HepG2 (cell line): ENCODE results near the gene C19orf38. TPM values are rescaled to one million over a fixed set of nuclear protein-coding genes. Genes with fewer than 3 reads are reported as not detected.

Experiments used
- ATAC-seq: fragments of 200-7000 bp; cut with Tn5 transposase; 3 replicates; pipeline ENCODE4 v1.9.1; 2020; ENCODE audit warnings: mild to moderate bottlenecking, moderate library complexity
- BruUV-seq: library from RNA; stranded (reverse); fragments of 400-500 nt; replicated peaks from 2 replicates; lab custom pipeline; 2021; lab: Mats Ljungman, UMichigan
- CTCF ChIA-PET: fragments of 300-600 bp; formaldehyde crosslinking; extraction: SDS; loops from one replicate; lab custom pipeline; 2021; ENCODE audit warnings: low total read pairs, inconsistent platforms, low intra/inter-chr PET ratio; lab: Yijun Ruan, JAX
- POLR2A ChIA-PET: fragments of 350-600 bp; sonication (Branson Sonifier 250); formaldehyde crosslinking; loops from one replicate; lab custom pipeline; 2020; ENCODE audit warnings: antibody characterized with exemption, inconsistent platforms; lab: Yijun Ruan, JAX
- DNase-seq: peaks from one replicate; pipeline ENCODE4 v3.0.0-alpha.2; 2015; ENCODE audit warnings: low spot score
- FAIRE-seq: peaks from 3 replicates; lab custom pipeline; 2011; peaks lifted over from hg19 to GRCh38; lab: Jason Lieb, UNC
- H2AFZ ChIP-seq: one replicate; pipeline ENCODE4 v1.6.1; 2011; ENCODE audit warnings: low read length, inconsistent platforms
- H3K27ac ChIP-seq: fragments of 300-600 bp; 3 replicates; pipeline ENCODE4 v1.8.0; 2011; ENCODE audit warnings: mixed run types, mild to moderate bottlenecking, mixed read lengths, low read length, inconsistent platforms; ENCODE audit not compliant: insufficient read depth; ENCODE audit errors: extremely low read length
- H3K27me3 ChIP-seq, 2 experiments: fragments of 200-600 bp in 1 of 2; 2 replicates in 1 of 2; 3 replicates in 1 of 2; pipeline versions ENCODE4 v1.6.0 to v1.8.0; 2011; ENCODE audit warnings: low read length in 2 of 2, mild to moderate bottlenecking in 2 of 2, moderate library complexity in 2 of 2, inconsistent platforms in 1 of 2; ENCODE audit not compliant: insufficient read depth in 2 of 2, control insufficient read depth in 1 of 2
- H3K36me3 ChIP-seq, 2 experiments: fragments of 200-600 bp in 1 of 2; replicated peaks in 1 of 2; 2 replicates in 1 of 2; 3 replicates in 1 of 2; pipeline versions ENCODE4 v1.5.1 to v1.8.0; 2011; ENCODE audit warnings: low read length in 2 of 2, inconsistent platforms in 1 of 2; ENCODE audit not compliant: insufficient read depth in 2 of 2, control insufficient read depth in 1 of 2
- H3K4me1 ChIP-seq: 2 replicates; pipeline ENCODE4 v1.5.1; 2012; ENCODE audit warnings: low read length, inconsistent platforms; ENCODE audit not compliant: insufficient read depth
- H3K4me2 ChIP-seq: 2 replicates; pipeline ENCODE4 v1.6.0; 2011; ENCODE audit warnings: low read depth, low read length, inconsistent platforms
- H3K4me3 ChIP-seq, 3 experiments: fragments of 200-600 bp in 1 of 3; sonication (generic), shearing (Covaris generic) in 1 of 3; replicated peaks in 1 of 3; 2 replicates each; pipeline ENCODE4 v1.5.1; 2011 to 2016; ENCODE audit warnings: low read length in 3 of 3, inconsistent platforms in 2 of 3, low read depth in 2 of 3, mild to moderate bottlenecking in 2 of 3, control low read depth in 1 of 3, mixed read lengths in 1 of 3; ENCODE audit not compliant: insufficient read depth in 1 of 3
- H3K79me2 ChIP-seq: one replicate; pipeline ENCODE4 v1.6.1; 2011; ENCODE audit warnings: low read length, inconsistent platforms; ENCODE audit not compliant: insufficient read depth
- H3K9ac ChIP-seq: 2 replicates; pipeline ENCODE4 v1.6.0; 2011; ENCODE audit warnings: mild to moderate bottlenecking, low read depth, low read length, inconsistent platforms; ENCODE audit not compliant: insufficient read depth
- H3K9me3 ChIP-seq: 2 replicates; pipeline ENCODE4 v1.5.1; 2012; ENCODE audit warnings: mild to moderate bottlenecking, low read length
- H4K20me1 ChIP-seq: 2 replicates; pipeline ENCODE4 v1.6.0; 2011; ENCODE audit warnings: inconsistent platforms, mild to moderate bottlenecking, low read length, moderate library complexity; ENCODE audit not compliant: insufficient read depth
- BRD4 ChIP-seq: sonication (generic); formaldehyde crosslinking; IDR thresholded peaks from 2 replicates; pipeline ENCODE4 v1.4.0; 2020; ENCODE audit warnings: missing genetic modification reagents
- GFI1 ChIP-seq: sonication (generic); formaldehyde crosslinking; IDR thresholded peaks from 2 replicates; pipeline ENCODE4 v1.5.0; 2020; ENCODE audit warnings: missing genetic modification reagents, mild to moderate bottlenecking, borderline replicate concordance
- GPN1 ChIP-seq: sonication (generic); formaldehyde crosslinking; IDR thresholded peaks from 2 replicates; pipeline ENCODE4 v1.5.1; 2020; ENCODE audit warnings: missing genetic modification reagents, borderline replicate concordance
- HMG20B ChIP-seq: conservative IDR thresholded peaks from 2 replicates; pipeline ENCODE4 v1.6.1; 2016; ENCODE audit warnings: missing genetic modification reagents, missing compliant biosample characterization
- HNRNPK ChIP-seq: fragments of 200-400 bp; formaldehyde crosslinking; IDR thresholded peaks from 2 replicates; pipeline ENCODE4 v1.6.1; 2018; ENCODE audit warnings: low read length, low read depth, moderate library complexity, mild to moderate bottlenecking; ENCODE audit not compliant: poor library complexity, severe bottlenecking
- KDM5A ChIP-seq: fragments of 200-600 bp; sonication (generic); IDR thresholded peaks from 2 replicates; pipeline ENCODE4 v1.7.0; 2018; ENCODE audit warnings: antibody characterized with exemption, mild to moderate bottlenecking, low read length, borderline replicate concordance
- NFE2L2 ChIP-seq: fragments of 150-350 bp; IDR thresholded peaks from 2 replicates; pipeline ENCODE4 v1.6.1; 2014; ENCODE audit warnings: low read length
- NFKBIZ ChIP-seq: IDR thresholded peaks from 2 replicates; pipeline ENCODE4 v1.6.1; 2018; ENCODE audit warnings: missing genetic modification reagents, missing compliant biosample characterization
- NKX3-1 ChIP-seq: sonication (generic); formaldehyde crosslinking; IDR thresholded peaks from 2 replicates; pipeline ENCODE4 v1.5.0; 2020; ENCODE audit warnings: missing genetic modification reagents
- NRL ChIP-seq: sonication (generic); formaldehyde crosslinking; IDR thresholded peaks from 2 replicates; pipeline ENCODE4 v1.5.0; 2020; ENCODE audit warnings: missing genetic modification reagents, mild to moderate bottlenecking, moderate library complexity, borderline replicate concordance
- PRMT3 ChIP-seq: sonication (generic); formaldehyde crosslinking; IDR thresholded peaks from 2 replicates; pipeline ENCODE4 v1.8.1; 2022; ENCODE audit warnings: low read depth, mild to moderate bottlenecking, moderate library complexity, missing genetic modification reagents, borderline replicate concordance
- SKI ChIP-seq: fragments of 450-650 bp; IDR thresholded peaks from one replicate; pipeline ENCODE4 v1.6.1; 2018; ENCODE audit warnings: mild to moderate bottlenecking; ENCODE audit not compliant: partially characterized antibody
- SPEN ChIP-seq: sonication (generic); formaldehyde crosslinking; IDR thresholded peaks from 2 replicates; pipeline ENCODE4 v1.5.1; 2020; ENCODE audit warnings: low read depth, mild to moderate bottlenecking, missing genetic modification reagents
- STAG1 ChIP-seq: sonication (generic); formaldehyde crosslinking; IDR thresholded peaks from 2 replicates; pipeline ENCODE4 v1.4.0; 2020; ENCODE audit warnings: missing genetic modification reagents
- ZNF136 ChIP-seq: sonication (generic); formaldehyde crosslinking; IDR thresholded peaks from 2 replicates; pipeline ENCODE4 v1.8.1; 2022; ENCODE audit warnings: low read depth, mild to moderate bottlenecking, moderate library complexity, missing genetic modification reagents
- ZNF44 ChIP-seq: sonication (generic); formaldehyde crosslinking; IDR thresholded peaks from 2 replicates; pipeline ENCODE4 v1.5.1; 2020; ENCODE audit warnings: mild to moderate bottlenecking, missing genetic modification reagents
- ZNF460 ChIP-seq: sonication (generic); formaldehyde crosslinking; IDR thresholded peaks from 2 replicates; pipeline ENCODE4 v1.5.1; 2020; ENCODE audit warnings: missing genetic modification reagents, mild to moderate bottlenecking, borderline replicate concordance
- ZNF572 ChIP-seq: sonication (generic); formaldehyde crosslinking; IDR thresholded peaks from 2 replicates; pipeline ENCODE4 v1.5.1; 2020; ENCODE audit warnings: mild to moderate bottlenecking, missing genetic modification reagents
- WGBS: methylation state at CpG from one replicate; pipeline ENCODE4 v1.1.6; 2017; ENCODE audit warnings: low lambda C conversion rate; 5-methylcytosine and 5-hydroxymethylcytosine counted together
- in situ Hi-C: cut with HindIII; loops from 2 replicates; pipeline ENCODE4 v1.10.0; 2017; ENCODE audit warnings: low pct_unique_long_range_greater_than_20kb; ENCODE audit not compliant: extremely low pct_ligation_motif_present
- intact Hi-C: fragments of 100-400 bp; cut with micrococcal nuclease; formaldehyde crosslinking; loops from one replicate; pipeline ENCODE4 v1.10.0; 2022; ENCODE audit not compliant: unreplicated experiment
- polyA plus RNA-seq, 8 experiments: library from polyadenylated mRNA; depleted of rRNA in 3 of 8; stranded (reverse) in 7 of 8; unstranded in 1 of 8; fragments of >200 nt; fragmentation: Illumina TruSeq in 4 of 8; extraction: Trizol in 4 of 8; gene quantifications; 2 replicates each; pipeline versions ENCODE4 v1.2.1 to v1.2.3, GENCODE V29; 2011 to 2016; ENCODE audit warnings: low read depth in 4 of 8, missing spikeins in 1 of 8, mixed read lengths in 1 of 8; ENCODE audit not compliant: insufficient read depth in 1 of 8
- total RNA-seq, 5 experiments: library from RNA; depleted of rRNA; stranded (reverse); fragments of >200 nt; fragmentation: Illumina TruSeq; extraction: Trizol; gene quantifications; 2 replicates each; pipeline ENCODE4 v1.2.3, GENCODE V29; 2016; ENCODE audit warnings: low read depth in 1 of 5
- TF ChIP-seq, protein P1 (sequence below): sonication (generic); IDR thresholded peaks from 2 replicates; pipeline ENCODE4 v1.6.1; 2016; ENCODE audit warnings: low read depth, borderline replicate concordance
- TF ChIP-seq, protein P2 (sequence below): sonication (generic); formaldehyde crosslinking; IDR thresholded peaks from 2 replicates; pipeline ENCODE4 v1.8.0; 2023; ENCODE audit warnings: mild to moderate bottlenecking, missing genetic modification reagents
- TF ChIP-seq, protein P3 (sequence below): sonication (generic); formaldehyde crosslinking; IDR thresholded peaks from 2 replicates; pipeline ENCODE4 v1.8.0; 2022; ENCODE audit warnings: mild to moderate bottlenecking, missing genetic modification reagents

Gene C19orf38
- total and polyA plus RNA-seq, 2 of the 13 experiments (the other 11 are each of a cell fraction or from before 2014, with no cell fraction given), result 0.11 TPM; not detected in 1

DNA sequence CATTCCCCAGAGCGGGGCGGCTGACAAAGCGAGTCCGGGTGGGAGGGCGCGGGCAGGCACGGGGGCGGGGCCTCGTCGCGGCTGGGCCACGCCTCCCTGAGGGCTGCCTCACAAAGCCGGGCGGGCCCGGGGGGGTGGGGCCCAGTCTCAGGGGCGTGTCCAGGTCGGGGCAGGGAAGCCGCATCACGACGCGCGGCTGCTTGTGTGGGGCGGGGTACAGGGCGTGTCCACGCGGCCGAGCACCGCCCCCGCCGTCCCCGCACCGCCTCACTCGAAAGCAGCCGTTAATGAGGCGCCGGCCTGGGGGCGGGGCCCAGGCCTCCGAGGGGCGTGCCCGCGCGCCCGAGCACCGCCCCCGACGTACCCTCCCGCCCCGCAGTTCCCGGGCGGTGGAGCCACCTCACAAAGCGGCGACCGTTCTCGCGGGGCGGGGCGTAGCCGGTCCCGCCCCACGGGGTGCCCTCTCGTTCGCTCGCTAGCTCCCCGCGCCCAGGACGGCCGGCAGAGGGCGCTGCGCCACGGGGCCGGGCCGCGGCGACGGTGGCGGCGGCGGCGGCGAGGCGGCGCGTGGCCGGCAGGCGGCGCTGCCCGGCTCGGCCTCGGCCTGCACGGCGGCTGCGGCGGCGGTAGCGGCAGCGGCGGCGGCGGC lies 22.9 kb downstream of the C19orf38 start, which contains the start of gene CARM1:
Gene CARM1, plus strand, starts transcription at position 599 of the 649 bp plus-strand sequence. CDS start 150 bp downstream, outside the sequence.
- CTCF ChIA-PET, result no interaction called here
- Histone ChIP-seq H3K4me1 (peaks cover 54% of the 10 kb centered on the region), H2AFZ (peak within 1 kb of the TSS; percentile 12), H3K27me3 (no peaks in the 10 kb centered on the region), H3K4me2 (peak within 1 kb of the TSS; percentile 95), H3K79me2 (peaks cover 33% of the 10 kb centered on the region), H3K36me3 (no peaks in the 10 kb centered on the region), H3K4me3 (peak within 1 kb of the TSS; percentile 85 to 96 (median 87)), H3K9me3 (no peaks in the 10 kb centered on the region), H4K20me1 (no peaks in the 10 kb centered on the region), H3K9ac (peak within 1 kb of the TSS; percentile 82), H3K27ac (peak within 1 kb of the TSS; percentile 60)
- intact Hi-C loops, result loop anchor here (10.0 kb wide), 1 partner anchor 54 kb away; the partner anchor contains the start of genes TIMM29 and YIPF2
- 0% methylated on average over 2 of the region's 99 CpGs for WGBS
- ATAC-seq (peak; percentile 81), FAIRE-seq (peak; percentile 54), DNase-seq (peak; percentile 92)
- in situ Hi-C loops, result no loop called here
- BruUV-seq, result no TSS peak
- POLR2A ChIA-PET, result interaction anchor here (0.7 to 2.4 kb wide), 2 partner anchors 35 to 298 kb away, joined by 4 to 7 read pairs; partner anchors contain the start of gene TMED1
- TF ChIP-seq ZNF44 (CRISPR knock-in tag) (no peak), STAG1 (CRISPR knock-in tag) (peak; percentile 47), SKI (peak; percentile 22), KDM5A (no peak), SPEN (CRISPR knock-in tag) (peak; percentile 55), BRD4 (no peak), PRMT3 (no peak), NFE2L2 (no peak), NKX3-1 (no peak), NRL (no peak), GPN1 (no peak), ZNF460 (CRISPR knock-in tag) (no peak), GFI1 (CRISPR knock-in tag) (no peak), HNRNPK (peak; percentile 76), HMG20B (CRISPR knock-in tag) (no peak), ZNF572 (no peak), ZNF136 (no peak), NFKBIZ (CRISPR knock-in tag) (no peak)
- TF ChIP-seq, protein P1, sequence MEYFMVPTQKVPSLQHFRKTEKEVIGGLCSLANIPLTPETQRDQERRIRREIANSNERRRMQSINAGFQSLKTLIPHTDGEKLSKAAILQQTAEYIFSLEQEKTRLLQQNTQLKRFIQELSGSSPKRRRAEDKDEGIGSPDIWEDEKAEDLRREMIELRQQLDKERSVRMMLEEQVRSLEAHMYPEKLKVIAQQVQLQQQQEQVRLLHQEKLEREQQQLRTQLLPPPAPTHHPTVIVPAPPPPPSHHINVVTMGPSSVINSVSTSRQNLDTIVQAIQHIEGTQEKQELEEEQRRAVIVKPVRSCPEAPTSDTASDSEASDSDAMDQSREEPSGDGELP, result no peak
- TF ChIP-seq, protein P2, sequence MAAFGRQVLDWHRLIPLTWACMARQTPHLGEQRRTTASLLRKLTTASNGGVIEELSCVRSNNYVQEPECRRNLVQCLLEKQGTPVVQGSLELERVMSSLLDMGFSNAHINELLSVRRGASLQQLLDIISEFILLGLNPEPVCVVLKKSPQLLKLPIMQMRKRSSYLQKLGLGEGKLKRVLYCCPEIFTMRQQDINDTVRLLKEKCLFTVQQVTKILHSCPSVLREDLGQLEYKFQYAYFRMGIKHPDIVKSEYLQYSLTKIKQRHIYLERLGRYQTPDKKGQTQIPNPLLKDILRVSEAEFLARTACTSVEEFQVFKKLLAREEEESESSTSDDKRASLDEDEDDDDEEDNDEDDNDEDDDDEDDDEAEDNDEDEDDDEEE (CRISPR knock-in tag), result no peak
- TF ChIP-seq, protein P3, sequence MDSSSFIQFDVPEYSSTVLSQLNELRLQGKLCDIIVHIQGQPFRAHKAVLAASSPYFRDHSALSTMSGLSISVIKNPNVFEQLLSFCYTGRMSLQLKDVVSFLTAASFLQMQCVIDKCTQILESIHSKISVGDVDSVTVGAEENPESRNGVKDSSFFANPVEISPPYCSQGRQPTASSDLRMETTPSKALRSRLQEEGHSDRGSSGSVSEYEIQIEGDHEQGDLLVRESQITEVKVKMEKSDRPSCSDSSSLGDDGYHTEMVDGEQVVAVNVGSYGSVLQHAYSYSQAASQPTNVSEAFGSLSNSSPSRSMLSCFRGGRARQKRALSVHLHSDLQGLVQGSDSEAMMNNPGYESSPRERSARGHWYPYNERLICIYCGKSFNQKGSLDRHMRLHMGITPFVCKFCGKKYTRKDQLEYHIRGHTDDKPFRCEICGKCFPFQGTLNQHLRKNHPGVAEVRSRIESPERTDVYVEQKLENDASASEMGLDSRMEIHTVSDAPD (CRISPR knock-in tag), result no peak
